ENCODE data around the gene HEMGN. TPM values are rescaled to one million over a fixed set of nuclear protein-coding genes. Genes with fewer than 3 reads are reported as not detected.
A peak's percentile ranks its signal among the peaks of the same experiment; 100 is the strongest.

Gene HEMGN
- total and polyA plus RNA-seq, 2 of the 13 experiments (the other 11 are each of a cell fraction or from before 2014, with no cell fraction given), result not detected

- TF ChIP-seq TFDP2 (CRISPR knock-in tag; IDR thresholded peaks at IDR 0.05), result peak; percentile 46; the same call in 1 of the 2 replicates
- TF ChIP-seq SMARCE1 (IDR thresholded peaks at IDR 0.05; ENCODE audit: borderline replicate concordance), result no peak
- TF ChIP-seq CHCHD3 (CRISPR knock-in tag; IDR thresholded peaks at IDR 0.05), result no peak
- peak; percentile 100 for TF ChIP-seq PATZ1 (CRISPR knock-in tag; IDR thresholded peaks at IDR 0.05)
- no peak for TF ChIP-seq SMAD9 (CRISPR knock-in tag; IDR thresholded peaks at IDR 0.05)
- TF ChIP-seq SRSF4 (IDR thresholded peaks at IDR 0.05; ENCODE audit: low read depth, low read length, poor library complexity, severe bottlenecking), result no peak
- TF ChIP-seq ZNF441 (CRISPR knock-in tag; IDR thresholded peaks at IDR 0.05; ENCODE audit: borderline replicate concordance), result no peak; the same call in 1 of the 2 replicates
- peak; percentile 74 for TF ChIP-seq ZNF574 (CRISPR knock-in tag; IDR thresholded peaks at IDR 0.05)
- peak; percentile 68; the same call in 1 of the 2 replicates for TF ChIP-seq KDM5A (IDR thresholded peaks at IDR 0.05; ENCODE audit: borderline replicate concordance, low read length)
- TF ChIP-seq DR1 (CRISPR knock-in tag; IDR thresholded peaks at IDR 0.05), result peak; percentile 72; the same call in 1 of the 2 replicates
- TF ChIP-seq ZNF660 (CRISPR knock-in tag; IDR thresholded peaks at IDR 0.05; ENCODE audit: borderline replicate concordance, low read depth), result no peak
- peak; percentile 39; the same call in 1 of the 2 replicates for TF ChIP-seq ZBTB25 (CRISPR knock-in tag; IDR thresholded peaks at IDR 0.05)
- no peak for TF ChIP-seq NONO (IDR thresholded peaks at IDR 0.05)
- peak; percentile 59 for TF ChIP-seq NONO (CRISPR knock-in tag; conservative IDR thresholded peaks at IDR 0.05)
- no peak for TF ChIP-seq CREB3 (CRISPR knock-in tag; IDR thresholded peaks at IDR 0.05)
- TF ChIP-seq AGO1 (IDR thresholded peaks at IDR 0.05; ENCODE audit: low read depth, low read length, poor library complexity, severe bottlenecking), result peak; percentile 88
- TF ChIP-seq POLR2A (IDR thresholded peaks at IDR 0.05; ENCODE audit: insufficient read depth in 1 of 2, low read depth in 2 of 2, low read length in 2 of 2), result peak; percentile 17 to 55; a peak in 3 of 4 replicates
- peak; percentile 68 for TF ChIP-seq IKZF4 (CRISPR knock-in tag; IDR thresholded peaks at IDR 0.05; ENCODE audit: borderline replicate concordance, low read depth, not compliant biosample characterization)
- TF ChIP-seq MXD1 (CRISPR knock-in tag; IDR thresholded peaks at IDR 0.05), result 0 out of 2 replicates have a peak, but pooled peaks have one; percentile 18
Measured at GRCh38 chr9:97982683-97983588, 45.0 kb upstream of the HEMGN start, which contains the start of gene ANP32B (continued).
